Fibroblast of gingiva (primary cell): ENCODE measurements around the gene HCRTR2.
"Not testable (repeated sequence)": the region's sequence is repeated elsewhere in the genome, so short reads cannot be mapped to it uniquely, and the experiment has no call there.

Source experiments
- DNase-seq: peaks from one replicate; pipeline ENCODE4 v3.0.0-alpha.2; 2011; ENCODE audit warnings: low read depth

The HCRTR2 gene

GRCh38 chr6:55220961-55221360, 46.6 kb downstream of the HCRTR2 start:
- DNase-seq: no peak

- no peak for DNase-seq
Measured at GRCh38 chr6:55227862-55228261, 53.5 kb downstream of the HCRTR2 start.

- no peak for DNase-seq
Measured at GRCh38 chr6:55239099-55239498, 64.8 kb downstream of the HCRTR2 start.

- not testable (repeated sequence) for DNase-seq
Measured at GRCh38 chr6:55240975-55241605, 66.8 kb downstream of the HCRTR2 start.

- DNase-seq: no peak
Measured at GRCh38 chr6:55250400-55250799, 76.1 kb downstream of the HCRTR2 start.

- no peak for DNase-seq
Measured at GRCh38 chr6:55255113-55255512, 80.8 kb downstream of the HCRTR2 start.

- no peak for DNase-seq
Measured at GRCh38 chr6:55260181-55260580, 85.9 kb downstream of the HCRTR2 start.

- no peak for DNase-seq
Measured at GRCh38 chr6:55265409-55266114, 91.2 kb downstream of the HCRTR2 start.

GRCh38 chr6:55266896-55267295, 92.6 kb downstream of the HCRTR2 start:
- DNase-seq: peak; percentile 4

GRCh38 chr6:55276745-55277530, 102.6 kb downstream of the HCRTR2 start:
- peak; percentile 62 for DNase-seq

GRCh38 chr6:55277646-55278045, 103.3 kb downstream of the HCRTR2 start:
- DNase-seq: no peak

GRCh38 chr6:55281215-55281614, 106.9 kb downstream of the HCRTR2 start:
- no peak for DNase-seq

GRCh38 chr6:55282115-55282514, 107.8 kb downstream of the HCRTR2 start:
- no peak for DNase-seq

- no peak for DNase-seq
Measured at GRCh38 chr6:55286824-55287223, 112.5 kb downstream of the HCRTR2 start.

- DNase-seq: no peak
Measured at GRCh38 chr6:55290736-55291135, 116.4 kb downstream of the HCRTR2 start.

GRCh38 chr6:55293116-55293515, 118.8 kb downstream of the HCRTR2 start:
- DNase-seq: peak; percentile 15

GRCh38 chr6:55297214-55297613, 122.9 kb downstream of the HCRTR2 start:
- not testable (repeated sequence) for DNase-seq

GRCh38 chr6:55299286-55299985, 125.1 kb downstream of the HCRTR2 start:
- DNase-seq: no peak

- DNase-seq: no peak
Measured at GRCh38 chr6:55304747-55305146, 130.4 kb downstream of the HCRTR2 start.

GRCh38 chr6:55319961-55320695, 145.8 kb downstream of the HCRTR2 start:
- DNase-seq: no peak

GRCh38 chr6:55320696-55321086, 146.4 kb downstream of the HCRTR2 start:
- no peak for DNase-seq

- DNase-seq: no peak
Measured at GRCh38 chr6:55327169-55327568, 152.9 kb downstream of the HCRTR2 start, which contains the start of gene GFRAL. GFRAL (plus strand) TSS chr6:55327469; CDS start chr6:55327555, 86 bp downstream.
